B cell (primary cell): ENCODE results near the gene WNT9B.

Experiments
- CTCF ChIP-seq: fragments of 200-600 bp; IDR thresholded peaks from one replicate; pipeline ENCODE4 v1.8.0; 2022; ENCODE audit warnings: antibody characterized with exemption, mild to moderate bottlenecking
- EZH2 ChIP-seq: IDR thresholded peaks from 2 replicates; pipeline ENCODE4 v1.6.1; 2012; ENCODE audit warnings: borderline replicate concordance, low read depth, mild to moderate bottlenecking, moderate library complexity, low read length; ENCODE audit not compliant: insufficient read depth, poor library complexity, severe bottlenecking

GRCh38 chr17:46819906-46820351, 31.5 kb upstream of the WNT9B start:
- TF ChIP-seq CTCF, result no peak
- TF ChIP-seq EZH2, result no peak
